ENCODE measurements around the gene GDF7. TPM values are rescaled to one million over a fixed set of nuclear protein-coding genes. Genes with fewer than 3 reads are reported as not detected.

Gene GDF7
- total and polyA plus RNA-seq, 2 of the 4 experiments (the other 2 are of a cell fraction), result under 0.01 to 0.02 TPM

DNA sequence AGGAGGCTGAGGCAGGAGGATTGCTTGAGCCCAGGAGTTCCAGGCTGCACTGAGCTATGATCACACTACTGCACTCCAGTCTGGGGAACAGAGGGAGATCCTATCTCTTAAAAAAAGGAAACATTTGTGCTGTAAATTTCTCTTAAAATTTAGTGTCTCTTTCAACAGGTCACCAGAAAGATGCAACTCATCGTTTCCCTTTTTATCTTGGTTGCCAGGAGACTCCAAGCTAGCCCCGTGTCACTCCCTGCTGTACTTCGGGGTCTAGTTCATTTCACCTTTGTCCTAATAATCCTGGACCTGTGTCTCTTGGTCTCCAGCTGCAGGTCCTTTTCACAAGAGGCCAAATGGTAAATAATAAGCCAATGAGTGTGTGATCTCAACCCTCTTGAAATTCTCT, 23.1 kb upstream of the GDF7 start:
- ChIA-PET POLR2A (ENCODE audit: unreplicated experiment) (no interaction called here), CTCF (interaction anchor here (0.8 to 2.5 kb wide), 5 partner anchors 197 to 265 kb away, joined by 3 to 12 read pairs (median 4); partner anchors contain the start of gene RHOB)
- no peak overlapping the region for H4K5ac ChIP-seq (ENCODE audit: low read depth, low read length)
- no peak overlapping the region for H2BK20ac ChIP-seq (ENCODE audit: low read depth, low read length)
- dilution Hi-C loops (cut with HindIII; ENCODE audit: low sequenced_read_pairs, unreplicated experiment) (loop anchor here (25.0 kb wide), 1 partner anchor 257 kb away; no protein-coding TSS in a partner anchor), intact Hi-C loops (cut with micrococcal nuclease) (loop anchor here (2.0 kb wide), 1 partner anchor 317 kb away; no protein-coding TSS in a partner anchor), in situ Hi-C loops (cut with MboI; ENCODE audit: low sequenced_read_pairs) (loop anchor here (5.0 kb wide), 1 partner anchor 247 kb away; no protein-coding TSS in a partner anchor)
- no peak overlapping the region for H3K4me3 ChIP-seq (ENCODE audit: insufficient read depth, low read depth, low read length)
- no peaks in the 10 kb centered on the region; the same call in 1 of the 2 replicates for H3K4me1 ChIP-seq (ENCODE audit: control insufficient read depth, insufficient read depth, low read length)
- H3K79me1 ChIP-seq (ENCODE audit: low read depth in 1 of 2, low read length in 2 of 2), result peaks cover 3 to 39% of the 10 kb centered on the region in 2 experiments; a peak in 2 of 4 replicates
- no peak overlapping the region for H2BK15ac ChIP-seq (ENCODE audit: low read depth, low read length)
- no peak overlapping the region for H2AK5ac ChIP-seq (ENCODE audit: low read depth, low read length)
- H3K27me3 ChIP-seq (ENCODE audit: control insufficient read depth, insufficient read depth, low read length), result no peaks in the 10 kb centered on the region
- H3K9ac ChIP-seq (ENCODE audit: low read depth, low read length), result no peak overlapping the region
- H3K4ac ChIP-seq (ENCODE audit: low read depth, low read length), result no peak overlapping the region
- DNase-seq, result no peak
- TF ChIP-seq CEBPB (IDR thresholded peaks at IDR 0.05; ENCODE audit: low read depth, low read length) (no peak), MAZ (IDR thresholded peaks at IDR 0.05; ENCODE audit: borderline replicate concordance, low read depth, low read length) (no peak), SMC3 (IDR thresholded peaks at IDR 0.05; ENCODE audit: low read depth, low read length) (no peak), POLR2A (IDR thresholded peaks at IDR 0.05; ENCODE audit: low read depth, low read length) (no peak), FOS (IDR thresholded peaks at IDR 0.05; ENCODE audit: low read depth, low read length) (no peak), RAD21 (IDR thresholded peaks at IDR 0.05; ENCODE audit: low read length) (no peak), BHLHE40 (IDR thresholded peaks at IDR 0.05; ENCODE audit: low read depth, low read length) (no peak), MAFK (IDR thresholded peaks at IDR 0.05; ENCODE audit: low read depth, low read length) (no peak), CHD1 (IDR thresholded peaks at IDR 0.05; ENCODE audit: low read depth, low read length) (no peak), RCOR1 (IDR thresholded peaks at IDR 0.05; ENCODE audit: insufficient replicate concordance, low read length) (no peak), MXI1 (IDR thresholded peaks at IDR 0.05; ENCODE audit: borderline replicate concordance, low read depth, low read length) (no peak)
- TF ChIP-seq, protein P1, sequence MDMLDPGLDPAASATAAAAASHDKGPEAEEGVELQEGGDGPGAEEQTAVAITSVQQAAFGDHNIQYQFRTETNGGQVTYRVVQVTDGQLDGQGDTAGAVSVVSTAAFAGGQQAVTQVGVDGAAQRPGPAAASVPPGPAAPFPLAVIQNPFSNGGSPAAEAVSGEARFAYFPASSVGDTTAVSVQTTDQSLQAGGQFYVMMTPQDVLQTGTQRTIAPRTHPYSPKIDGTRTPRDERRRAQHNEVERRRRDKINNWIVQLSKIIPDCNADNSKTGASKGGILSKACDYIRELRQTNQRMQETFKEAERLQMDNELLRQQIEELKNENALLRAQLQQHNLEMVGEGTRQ (IDR thresholded peaks at IDR 0.05; ENCODE audit: low read depth, low read length), result no peak
- TF ChIP-seq, protein P2, sequence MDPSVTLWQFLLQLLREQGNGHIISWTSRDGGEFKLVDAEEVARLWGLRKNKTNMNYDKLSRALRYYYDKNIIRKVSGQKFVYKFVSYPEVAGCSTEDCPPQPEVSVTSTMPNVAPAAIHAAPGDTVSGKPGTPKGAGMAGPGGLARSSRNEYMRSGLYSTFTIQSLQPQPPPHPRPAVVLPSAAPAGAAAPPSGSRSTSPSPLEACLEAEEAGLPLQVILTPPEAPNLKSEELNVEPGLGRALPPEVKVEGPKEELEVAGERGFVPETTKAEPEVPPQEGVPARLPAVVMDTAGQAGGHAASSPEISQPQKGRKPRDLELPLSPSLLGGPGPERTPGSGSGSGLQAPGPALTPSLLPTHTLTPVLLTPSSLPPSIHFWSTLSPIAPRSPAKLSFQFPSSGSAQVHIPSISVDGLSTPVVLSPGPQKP (IDR thresholded peaks at IDR 0.05; ENCODE audit: borderline replicate concordance, low read depth, low read length), result no peak
- TF ChIP-seq, protein P3, sequence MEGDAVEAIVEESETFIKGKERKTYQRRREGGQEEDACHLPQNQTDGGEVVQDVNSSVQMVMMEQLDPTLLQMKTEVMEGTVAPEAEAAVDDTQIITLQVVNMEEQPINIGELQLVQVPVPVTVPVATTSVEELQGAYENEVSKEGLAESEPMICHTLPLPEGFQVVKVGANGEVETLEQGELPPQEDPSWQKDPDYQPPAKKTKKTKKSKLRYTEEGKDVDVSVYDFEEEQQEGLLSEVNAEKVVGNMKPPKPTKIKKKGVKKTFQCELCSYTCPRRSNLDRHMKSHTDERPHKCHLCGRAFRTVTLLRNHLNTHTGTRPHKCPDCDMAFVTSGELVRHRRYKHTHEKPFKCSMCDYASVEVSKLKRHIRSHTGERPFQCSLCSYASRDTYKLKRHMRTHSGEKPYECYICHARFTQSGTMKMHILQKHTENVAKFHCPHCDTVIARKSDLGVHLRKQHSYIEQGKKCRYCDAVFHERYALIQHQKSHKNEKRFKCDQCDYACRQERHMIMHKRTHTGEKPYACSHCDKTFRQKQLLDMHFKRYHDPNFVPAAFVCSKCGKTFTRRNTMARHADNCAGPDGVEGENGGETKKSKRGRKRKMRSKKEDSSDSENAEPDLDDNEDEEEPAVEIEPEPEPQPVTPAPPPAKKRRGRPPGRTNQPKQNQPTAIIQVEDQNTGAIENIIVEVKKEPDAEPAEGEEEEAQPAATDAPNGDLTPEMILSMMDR (conservative IDR thresholded peaks at IDR 0.05; ENCODE audit: low read depth, low read length), result no peak
- no peaks in the 10 kb centered on the region for H3K9me3 ChIP-seq (ENCODE audit: control insufficient read depth, insufficient read depth, low read length)
- no peak overlapping the region for H3K4me2 ChIP-seq (ENCODE audit: low read depth, low read length)
- H2AFZ ChIP-seq (replicated peaks; ENCODE audit: low read length, poor library complexity), result no peak overlapping the region
- no peak overlapping the region for H4K91ac ChIP-seq (ENCODE audit: insufficient read depth, low read depth, low read length)
- H3K18ac ChIP-seq (ENCODE audit: low read depth, low read length), result no peak overlapping the region
- no peak overlapping the region for H3K14ac ChIP-seq (replicated peaks; ENCODE audit: low read depth, low read length)
- 67% methylated on average over 1 of the region's 3 CpGs; no CpG with 5 or more reads in 1 of the 2 experiments for WGBS, 2 experiments (ENCODE audit: extremely low coverage in 2 of 2, insufficient read length in 1 of 2)
- H2BK5ac ChIP-seq (ENCODE audit: low read depth, low read length, poor library complexity, severe bottlenecking), result no peak overlapping the region
- H4K8ac ChIP-seq (ENCODE audit: low read depth in 2 of 2, low read length in 2 of 2), result no peak overlapping the region
- no peak overlapping the region for H2AK9ac ChIP-seq (replicated peaks; ENCODE audit: low read depth, low read length, poor library complexity)
- peaks cover 22% of the 10 kb centered on the region for H4K20me1 ChIP-seq (ENCODE audit: insufficient read depth, low read length)
- H3K27ac ChIP-seq (ENCODE audit: insufficient read depth, low read length), result no peak overlapping the region
- H3K56ac ChIP-seq (ENCODE audit: extremely low read depth, insufficient read depth, low read length), result no peak overlapping the region
- no TSS peak for BruUV-seq (replicated peaks)
- H3K36me3 ChIP-seq (ENCODE audit: control insufficient read depth, insufficient read depth, low read length), result peaks cover 29% of the 10 kb centered on the region; the same call in 1 of the 2 replicates
- H2BK120ac ChIP-seq (ENCODE audit: low read depth, low read length), result no peak overlapping the region
- no peak overlapping the region for H3K23ac ChIP-seq (ENCODE audit: low read depth, low read length)
- peaks cover 6% of the 10 kb centered on the region; the same call in 1 of the 2 replicates for H3K9me1 ChIP-seq (ENCODE audit: insufficient read depth, low read length)
- ATAC-seq (ENCODE audit: low read depth), result no peak

All from IMR-90 (cell line).